ENCODE data around the gene PDGFC.
"Not testable (repeated sequence)": the region's sequence is repeated elsewhere in the genome, so short reads cannot be mapped to it uniquely, and the experiment has no call there.

PDGFC gene

GRCh38 chr4:156896527-156896926 is 75.1 kb downstream of the PDGFC start:
- FAIRE-seq, result no peak

DNA sequence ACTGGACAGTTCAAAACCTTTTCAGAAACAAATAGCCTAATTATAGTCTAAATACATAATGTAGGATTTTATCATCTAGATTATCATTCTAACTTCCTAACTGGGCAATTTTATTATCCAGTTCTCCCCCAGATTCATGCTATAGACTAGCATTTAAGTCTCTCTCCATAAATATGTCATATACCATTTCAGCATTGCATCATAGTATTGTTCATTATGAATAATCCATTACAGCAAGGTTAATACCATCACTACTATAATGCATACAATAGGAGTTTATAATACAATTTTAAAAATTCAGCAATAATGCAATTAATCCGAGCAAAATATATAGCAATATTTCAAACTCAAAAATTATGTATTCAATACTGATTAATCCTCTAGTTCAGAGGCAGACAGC is 77.4 kb downstream of the PDGFC start:
- no peak for FAIRE-seq

- FAIRE-seq, result no peak
Measured at GRCh38 chr4:156892805-156893204, 78.8 kb downstream of the PDGFC start.

GRCh38 chr4:156889616-156890594 is 81.7 kb downstream of the PDGFC start:
- no peak for FAIRE-seq

DNA sequence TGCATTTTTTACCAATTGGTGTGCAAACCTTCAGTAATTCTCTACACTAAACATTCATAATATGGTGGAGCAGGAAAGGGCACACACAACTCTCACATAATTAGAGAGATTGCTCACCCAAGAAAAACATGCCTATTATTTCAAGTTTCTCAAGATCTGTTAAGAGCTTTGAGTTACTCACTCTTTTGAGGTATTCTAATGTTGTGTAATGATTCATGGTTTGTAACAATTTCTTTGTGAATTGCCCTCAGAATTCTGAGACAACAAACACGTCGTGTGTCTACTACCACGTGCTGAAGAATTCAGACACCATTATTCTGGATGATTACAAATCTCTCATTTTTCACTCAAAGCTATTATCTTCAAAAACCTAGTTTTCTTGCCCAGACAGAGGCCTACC is 82.8 kb downstream of the PDGFC start:
- no peak for FAIRE-seq

GRCh38 chr4:156886481-156886880 is 85.1 kb downstream of the PDGFC start:
- no peak for FAIRE-seq

- FAIRE-seq, result no peak
Measured at GRCh38 chr4:156885374-156885773, 86.2 kb downstream of the PDGFC start.

GRCh38 chr4:156884183-156884582 is 87.4 kb downstream of the PDGFC start:
- no peak for FAIRE-seq

DNA sequence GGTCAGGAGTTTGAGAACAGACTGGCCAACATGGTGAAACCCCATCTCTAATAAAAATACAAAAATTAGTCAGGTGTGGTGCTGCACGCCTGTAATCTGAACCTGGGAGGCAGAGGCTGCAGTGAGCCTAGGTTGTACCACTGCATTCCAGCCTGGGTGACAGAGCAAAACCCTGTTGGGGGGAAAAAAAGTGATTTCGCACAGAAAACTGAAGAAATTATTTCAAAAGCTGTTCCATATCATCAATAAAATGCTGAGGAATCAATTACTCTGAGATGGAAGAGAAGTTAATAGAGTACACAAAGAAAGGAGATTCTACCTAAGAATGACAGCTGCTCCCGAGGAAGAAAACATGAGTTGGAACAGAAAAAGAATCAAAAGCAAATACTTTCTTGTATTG is 95.9 kb downstream of the PDGFC start:
- FAIRE-seq, result no peak

- no peak for FAIRE-seq
Measured at GRCh38 chr4:156875055-156875454, 96.5 kb downstream of the PDGFC start.

DNA sequence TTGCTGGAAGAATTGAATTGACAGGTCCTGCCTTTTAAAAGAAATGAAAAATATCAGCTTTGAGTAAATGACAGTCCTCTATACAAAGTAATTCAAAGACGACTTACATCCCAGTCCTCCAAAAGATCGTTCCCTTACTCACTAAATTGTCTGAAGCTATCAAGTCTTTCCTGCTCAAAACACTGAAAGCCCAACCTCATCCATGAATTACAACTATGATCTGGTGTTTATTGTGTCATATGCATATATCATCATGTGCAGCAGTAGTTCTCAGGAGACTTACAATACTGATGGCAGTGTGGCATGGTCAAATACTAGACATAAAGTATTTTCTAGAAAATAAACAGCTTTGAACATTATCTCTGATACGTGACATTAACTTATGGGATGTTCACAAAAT is 97.8 kb downstream of the PDGFC start:
- no peak for FAIRE-seq

GRCh38 chr4:156870861-156871260 is 100.7 kb downstream of the PDGFC start:
- FAIRE-seq, result no peak

DNA sequence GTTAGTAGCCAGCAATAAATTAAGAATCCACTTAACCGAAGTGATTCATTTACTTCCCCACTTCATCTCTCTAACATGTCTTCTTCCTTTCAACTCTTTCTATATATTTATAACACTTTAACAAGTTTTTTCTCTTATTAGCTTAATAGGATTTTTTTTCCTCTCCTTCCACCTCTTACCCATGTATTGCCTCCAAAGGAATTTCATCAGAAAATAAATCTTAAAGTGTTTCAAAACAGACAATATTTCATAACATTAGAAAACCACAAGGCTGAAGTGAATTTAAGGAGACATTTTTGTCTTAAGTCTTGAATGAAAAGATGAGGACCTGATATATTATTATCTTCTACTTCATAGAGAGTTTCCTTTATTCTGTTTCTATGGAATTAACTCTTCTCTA is 101.5 kb downstream of the PDGFC start:
- FAIRE-seq, result no peak

GRCh38 chr4:156866088-156866487 is 105.5 kb downstream of the PDGFC start:
- FAIRE-seq, result not testable (repeated sequence)

GRCh38 chr4:156865451-156865850 is 106.1 kb downstream of the PDGFC start:
- FAIRE-seq, result no peak

DNA sequence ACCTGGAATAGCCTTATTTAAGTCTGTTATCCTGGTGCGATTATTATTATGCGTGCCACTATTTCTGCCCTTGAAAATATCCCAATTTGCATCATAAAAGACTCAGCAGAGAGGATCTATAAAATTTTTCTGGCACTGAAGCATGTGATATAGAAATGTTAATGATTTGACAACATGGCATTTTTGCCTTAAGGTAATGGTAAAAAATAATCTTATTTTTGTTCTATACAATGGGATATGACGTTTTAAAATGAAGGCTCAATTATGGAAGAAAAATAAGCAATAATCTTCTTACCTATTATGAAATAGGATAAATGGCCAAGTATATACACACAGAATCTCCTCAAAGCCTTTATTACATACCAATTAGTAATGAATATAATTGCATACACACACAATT is 113.5 kb downstream of the PDGFC start:
- no peak for FAIRE-seq

DNA sequence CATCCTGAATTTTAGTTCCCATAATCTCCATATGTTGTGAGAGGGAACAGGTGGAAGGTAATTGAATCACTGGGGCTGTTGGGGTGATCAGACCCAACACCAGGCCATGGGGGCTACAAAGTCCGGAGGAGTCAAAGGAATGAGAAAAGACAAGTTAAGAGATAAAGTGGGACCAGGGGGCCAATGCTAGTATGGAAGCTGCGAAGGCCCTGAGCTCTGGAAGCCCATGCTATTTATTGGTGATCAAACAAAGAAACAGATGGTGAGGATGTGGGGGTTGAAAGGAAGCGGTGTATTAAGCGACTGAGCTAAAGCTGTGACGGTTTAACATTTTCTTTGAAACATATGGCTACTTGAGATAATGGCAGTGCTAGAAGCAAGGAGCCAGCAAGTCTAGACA is 132.8 kb downstream of the PDGFC start:
- FAIRE-seq, result no peak

DNA sequence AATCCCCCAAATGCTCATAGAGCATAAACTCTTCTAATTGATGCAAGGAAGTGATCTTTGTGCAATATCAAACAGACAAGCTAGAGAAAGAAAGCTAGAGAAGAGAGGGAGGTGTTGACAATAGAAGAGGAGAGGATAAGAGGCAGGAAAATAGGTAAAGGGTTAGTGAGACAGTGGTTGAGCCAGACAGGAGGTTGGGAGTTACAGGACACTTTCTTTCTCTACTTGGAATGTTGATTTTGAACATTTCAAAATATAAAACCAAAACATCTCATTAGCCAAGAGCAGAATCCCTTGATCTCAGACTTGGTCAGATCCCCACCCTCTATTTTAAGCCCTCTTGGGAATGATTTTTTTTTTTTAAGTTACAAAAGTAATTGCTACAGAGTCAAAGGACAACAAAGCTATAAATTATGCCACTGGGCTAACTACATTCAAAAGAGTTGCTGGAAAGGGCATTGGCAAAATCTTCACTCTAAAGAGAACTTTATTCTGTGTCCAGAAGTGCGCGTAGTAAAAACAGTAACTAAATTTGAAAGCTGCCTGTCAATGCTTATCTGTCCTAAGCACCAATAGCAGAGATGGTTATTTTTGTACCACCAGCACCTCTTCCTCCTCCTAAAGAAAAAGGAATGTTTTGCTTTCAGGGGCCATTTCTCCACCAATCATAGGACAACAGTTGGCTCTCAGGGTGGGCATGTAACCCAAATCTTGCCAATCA is 133.8 kb downstream of the PDGFC start:
- FAIRE-seq, result no peak

DNA sequence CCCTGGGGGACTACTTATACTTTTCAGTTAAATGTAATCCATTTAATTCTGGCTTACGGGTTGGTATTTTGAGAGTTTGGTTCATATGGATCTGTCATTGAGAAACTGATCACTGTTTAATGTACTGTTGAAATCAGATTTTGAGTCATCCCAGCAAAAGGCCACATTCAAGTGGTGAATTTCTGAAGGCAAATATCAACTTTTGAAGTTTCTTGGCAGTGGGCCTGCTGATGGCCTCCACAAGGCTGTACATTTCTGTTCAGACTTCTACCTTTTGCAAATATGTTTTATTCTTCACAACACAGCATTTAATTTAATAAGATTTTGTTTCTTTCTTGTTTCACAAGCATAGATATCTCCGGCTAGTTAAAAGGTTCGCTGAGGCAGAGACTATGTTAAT is 138.7 kb downstream of the PDGFC start:
- FAIRE-seq, result no peak

DNA sequence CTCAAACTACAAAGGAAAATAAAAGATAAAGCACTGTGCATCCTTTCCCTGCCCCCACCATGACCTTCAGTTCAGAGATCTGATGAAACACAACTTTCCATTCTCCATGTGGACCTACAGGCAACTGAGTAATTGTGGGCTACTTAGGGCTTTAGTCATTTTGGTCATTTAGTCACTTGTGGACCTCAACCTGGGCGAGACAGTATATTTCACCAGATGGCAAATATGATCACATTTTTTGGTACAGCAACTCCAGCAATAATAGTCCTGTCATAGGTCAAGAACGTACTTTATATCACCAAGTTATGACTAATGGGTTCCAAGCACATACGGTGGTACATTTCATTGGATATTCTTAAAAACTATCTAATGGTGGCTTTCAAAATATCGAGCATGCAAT is 141.2 kb downstream of the PDGFC start:
- no peak for FAIRE-seq

- peak; percentile 72 for FAIRE-seq
Measured at GRCh38 chr4:156829201-156829873, 142.3 kb downstream of the PDGFC start.

DNA sequence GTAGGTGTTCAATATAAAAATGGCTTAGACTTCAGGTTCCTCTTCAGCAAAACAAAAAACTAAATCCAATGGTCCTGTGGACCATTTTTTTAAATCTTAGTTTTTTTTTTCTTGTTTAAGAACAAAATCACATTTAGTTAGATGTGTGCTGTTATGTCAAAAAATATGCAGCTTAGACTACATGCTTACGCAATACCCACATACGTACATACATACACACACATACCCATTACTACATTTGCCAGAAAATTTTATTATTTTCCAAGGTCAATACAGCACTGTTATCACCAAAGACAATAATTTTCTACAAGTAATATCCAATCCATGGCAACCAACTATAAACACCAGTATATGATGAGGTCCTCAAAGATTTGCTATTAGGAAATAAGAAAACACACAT is 144.1 kb downstream of the PDGFC start:
- FAIRE-seq, result no peak

- FAIRE-seq, result no peak
Measured at GRCh38 chr4:156825074-156825473, 146.5 kb downstream of the PDGFC start.
